SK-N-SH (cell line): Measurements from ENCODE around the gene GDNF. TPM values are rescaled to one million over a fixed set of nuclear protein-coding genes. Genes with fewer than 3 reads are reported as not detected.

Source experiments
- CTCF ChIA-PET: fragments of 300-600, 350-600 bp; formaldehyde crosslinking; extraction: SDS; loops from one replicate; lab custom pipeline; 2021; lab: Yijun Ruan, JAX
- POLR2A ChIA-PET: fragments of 350-600 bp; sonication (Branson Sonifier 250); formaldehyde crosslinking; extraction: SDS; loops from one replicate; lab custom pipeline; 2020; ENCODE audit warnings: antibody characterized with exemption, inconsistent platforms; lab: Yijun Ruan, JAX
- DNase-seq: peaks from one replicate; pipeline ENCODE4 v3.0.0; 2012
- H2AFZ ChIP-seq: fragments of 200-600 bp; sonication (generic); 2 replicates; pipeline ENCODE4 v1.8.1; 2016; ENCODE audit warnings: antibody characterized with exemption, mild to moderate bottlenecking, low read depth
- H3F3A ChIP-seq: fragments of 200-600 bp; sonication (generic); replicated peaks from 2 replicates; pipeline ENCODE3; 2016; ENCODE audit warnings: antibody characterized with exemption, mild to moderate bottlenecking; ENCODE audit not compliant: insufficient read depth
- H3K27ac ChIP-seq, 2 experiments: fragments of 200-500 bp in 1 of 2; fragments of 200-600 bp in 1 of 2; sonication (Bioruptor generic) in 1 of 2; sonication (generic), shearing (Covaris generic) in 1 of 2; 2 replicates each; pipeline versions ENCODE4 v1.5.1 to v1.6.1; 2014 to 2016; ENCODE audit warnings: low read depth in 2 of 2, inconsistent platforms in 1 of 2, low read length in 1 of 2, mild to moderate bottlenecking in 1 of 2, mixed read lengths in 1 of 2
- H3K27me3 ChIP-seq: fragments of 200-600 bp; sonication (generic), shearing (Covaris generic); 2 replicates; pipeline ENCODE4 v1.6.1; 2016; ENCODE audit warnings: mixed run types; ENCODE audit not compliant: insufficient read depth
- H3K36me3 ChIP-seq, 2 experiments: fragments of 200-500 bp in 1 of 2; fragments of 200-600 bp in 1 of 2; sonication (Bioruptor generic) in 1 of 2; sonication (generic) in 1 of 2; replicated peaks in 1 of 2; 2 replicates each; pipeline versions ENCODE3 to v1.5.1; 2014 to 2016; ENCODE audit warnings: low read length in 1 of 2, mild to moderate bottlenecking in 1 of 2; ENCODE audit not compliant: insufficient read depth in 2 of 2, control insufficient read depth in 1 of 2
- H3K4me1 ChIP-seq, 2 experiments: fragments of 200-500 bp in 1 of 2; fragments of 200-600 bp in 1 of 2; sonication (Bioruptor generic) in 1 of 2; sonication (generic), shearing (Covaris generic) in 1 of 2; 2 replicates each; pipeline versions ENCODE4 v1.5.1 to v1.6.1; 2014 to 2016; ENCODE audit warnings: low read depth in 1 of 2, low read length in 1 of 2, mixed run types in 1 of 2; ENCODE audit not compliant: insufficient read depth in 2 of 2, control insufficient read depth in 1 of 2
- H3K4me2 ChIP-seq: fragments of 200-600 bp; sonication (generic), shearing (Covaris generic); 2 replicates; pipeline ENCODE4 v1.6.1; 2017; ENCODE audit warnings: mixed run types
- H3K4me3 ChIP-seq, 2 experiments: fragments of 200-500 bp in 1 of 2; fragments of 200-600 bp in 1 of 2; sonication (Bioruptor generic) in 1 of 2; sonication (generic), shearing (Covaris generic) in 1 of 2; 2 replicates each; pipeline versions ENCODE4 v1.5.1 to v1.8.1; 2014 to 2016; ENCODE audit warnings: low read depth in 2 of 2, inconsistent platforms in 1 of 2, low read length in 1 of 2, mild to moderate bottlenecking in 1 of 2, mixed read lengths in 1 of 2, moderate library complexity in 1 of 2
- H3K79me2 ChIP-seq: fragments of 200-600 bp; sonication (generic); 2 replicates; pipeline ENCODE4 v1.8.1; 2017; ENCODE audit warnings: mild to moderate bottlenecking; ENCODE audit not compliant: insufficient read depth
- H3K9ac ChIP-seq: fragments of 200-600 bp; sonication (generic); 2 replicates; pipeline ENCODE4 v1.6.1; 2017; ENCODE audit warnings: mixed run types
- H3K9me2 ChIP-seq: fragments of 200-600 bp; sonication (generic); 2 replicates; pipeline ENCODE4 v1.6.1; 2017; ENCODE audit warnings: mixed run types
- H3K9me3 ChIP-seq: fragments of 200-600 bp; sonication (generic); 2 replicates; pipeline ENCODE4 v1.6.1; 2017; ENCODE audit warnings: mixed run types, mild to moderate bottlenecking, moderate library complexity
- H4K20me1 ChIP-seq: fragments of 200-600 bp; sonication (generic); 2 replicates; pipeline ENCODE4 v1.6.1; 2017; ENCODE audit warnings: mild to moderate bottlenecking, mixed run types; ENCODE audit not compliant: insufficient read depth
- ELF1 ChIP-seq: IDR thresholded peaks from 2 replicates; pipeline ENCODE4 v1.4.0; 2012
- EP300 ChIP-seq, 2 experiments: IDR thresholded peaks; 2 replicates each; pipeline versions ENCODE4 v1.4.0 to v1.6.1; 2012; ENCODE audit warnings: borderline replicate concordance in 1 of 2, low read depth in 1 of 2, low read length in 1 of 2
- FOXM1 ChIP-seq: IDR thresholded peaks from 2 replicates; pipeline ENCODE4 v1.4.0; 2012; ENCODE audit warnings: low read depth, mild to moderate bottlenecking
- GABPA ChIP-seq: IDR thresholded peaks from 2 replicates; pipeline ENCODE4 v1.4.0; 2012; ENCODE audit warnings: low read depth, mild to moderate bottlenecking
- JUND ChIP-seq: IDR thresholded peaks from 2 replicates; pipeline ENCODE4 v1.4.0; 2012
- MXI1 ChIP-seq: IDR thresholded peaks from 2 replicates; pipeline ENCODE4 v1.6.1; 2012; ENCODE audit warnings: mild to moderate bottlenecking, low read depth, low read length, improper control_type of control experiment
- NFIC ChIP-seq: IDR thresholded peaks from 2 replicates; pipeline ENCODE4 v1.4.0; 2012; ENCODE audit warnings: borderline replicate concordance
- NRF1 ChIP-seq: IDR thresholded peaks from 2 replicates; pipeline ENCODE4 v1.6.1; 2012; ENCODE audit warnings: low read depth, mild to moderate bottlenecking, low read length
- SIN3A ChIP-seq: IDR thresholded peaks from 2 replicates; pipeline ENCODE4 v1.6.1; 2012; ENCODE audit warnings: low read depth, mild to moderate bottlenecking, low read length, moderate library complexity, borderline replicate concordance
- TAF1 ChIP-seq: IDR thresholded peaks from 2 replicates; pipeline ENCODE4 v1.6.1; 2012; ENCODE audit warnings: low read depth, mild to moderate bottlenecking, low read length, moderate library complexity, borderline replicate concordance
- YY1 ChIP-seq: IDR thresholded peaks from 2 replicates; pipeline ENCODE4 v1.4.0; 2012; ENCODE audit warnings: low read depth, mild to moderate bottlenecking
- WGBS: methylation state at CpG from one replicate; pipeline ENCODE4 v1.1.6; 2017; ENCODE audit warnings: low lambda C conversion rate; 5-methylcytosine and 5-hydroxymethylcytosine counted together
- polyA plus RNA-seq, 3 experiments: library from polyadenylated mRNA; depleted of rRNA; stranded (reverse); fragments of >200 nt; gene quantifications; 2 replicates each; pipeline ENCODE4 v1.2.3, GENCODE V29; 2012
- TF ChIP-seq, protein P1 (sequence below): fragments of 150-350 bp; IDR thresholded peaks from 2 replicates; pipeline ENCODE4 v1.6.1; 2016; ENCODE audit warnings: mild to moderate bottlenecking, low read depth, low read length
- TF ChIP-seq, protein P2 (sequence below): IDR thresholded peaks from 2 replicates; pipeline ENCODE4 v1.6.1; 2012; ENCODE audit warnings: mild to moderate bottlenecking, low read depth, low read length, moderate library complexity
- TF ChIP-seq, protein P3 (sequence below): fragments of 200-600 bp; sonication (generic); IDR thresholded peaks from 2 replicates; pipeline ENCODE4 v1.6.1; 2017; ENCODE audit warnings: antibody characterized with exemption, mild to moderate bottlenecking, moderate library complexity
- TF ChIP-seq, protein P4 (sequence below): IDR thresholded peaks from 2 replicates; pipeline ENCODE4; 2012

The GDNF gene, protein sequence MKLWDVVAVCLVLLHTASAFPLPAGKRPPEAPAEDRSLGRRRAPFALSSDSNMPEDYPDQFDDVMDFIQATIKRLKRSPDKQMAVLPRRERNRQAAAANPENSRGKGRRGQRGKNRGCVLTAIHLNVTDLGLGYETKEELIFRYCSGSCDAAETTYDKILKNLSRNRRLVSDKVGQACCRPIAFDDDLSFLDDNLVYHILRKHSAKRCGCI
- polyA plus RNA-seq (2012; rRNA removed) = 8.4 and 9.0 TPM in 2 replicates
- polyA plus RNA-seq (2012; cell fraction: cytosol; rRNA removed) = 8.8 and 9.4 TPM in 2 replicates
- polyA plus RNA-seq (2012; cell fraction: nucleus; rRNA removed) = 15.7 and 17.8 TPM in 2 replicates

DNA sequence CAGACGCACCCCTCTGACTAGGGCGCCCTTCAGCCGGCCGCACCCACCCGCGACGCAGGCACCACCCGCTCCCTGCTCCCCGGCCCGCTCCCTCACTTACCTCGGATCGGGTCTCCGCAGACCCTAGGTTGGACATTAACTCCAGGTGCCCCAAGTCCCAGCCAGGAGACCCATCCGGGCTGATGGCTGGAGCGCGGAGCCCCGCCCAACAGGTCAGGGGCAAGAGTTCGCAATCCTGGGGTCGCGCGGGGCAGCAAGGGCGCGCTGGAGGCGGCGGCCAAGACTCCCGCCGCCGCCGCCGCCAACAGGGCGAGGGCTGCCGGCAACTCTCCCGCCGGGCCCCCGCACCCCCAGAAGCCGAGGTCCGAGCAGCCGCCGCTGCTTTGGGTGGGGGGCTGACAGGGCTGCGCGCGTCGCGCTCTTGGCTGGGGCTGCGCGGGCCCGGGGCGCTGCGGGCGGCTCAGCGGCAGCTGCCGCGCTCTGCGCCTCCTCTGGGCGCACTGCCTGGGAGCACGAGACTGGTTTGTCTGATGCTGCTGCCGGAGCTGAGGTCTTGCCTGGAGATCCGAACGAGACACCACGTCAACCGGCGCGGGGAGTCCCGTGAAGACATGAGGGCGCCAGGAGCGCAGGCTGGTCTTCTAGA is at the start of gene GDNF:
GDNF (minus strand) TSS at position 635 of the 646 bp plus-strand sequence. CDS start 5,245 bp downstream, outside the sequence.
- POLR2A ChIA-PET = no interaction called here
- TF ChIP-seq JUND (no peak), SIN3A (no peak), GABPA (no peak), EP300 (IDR thresholded peaks at IDR 0.05; ENCODE audit: borderline replicate concordance in 1 of 2, low read depth in 1 of 2, low read length in 1 of 2) (no peak), MXI1 (no peak), NRF1 (no peak), YY1 (no peak)
- TF ChIP-seq, protein P1, sequence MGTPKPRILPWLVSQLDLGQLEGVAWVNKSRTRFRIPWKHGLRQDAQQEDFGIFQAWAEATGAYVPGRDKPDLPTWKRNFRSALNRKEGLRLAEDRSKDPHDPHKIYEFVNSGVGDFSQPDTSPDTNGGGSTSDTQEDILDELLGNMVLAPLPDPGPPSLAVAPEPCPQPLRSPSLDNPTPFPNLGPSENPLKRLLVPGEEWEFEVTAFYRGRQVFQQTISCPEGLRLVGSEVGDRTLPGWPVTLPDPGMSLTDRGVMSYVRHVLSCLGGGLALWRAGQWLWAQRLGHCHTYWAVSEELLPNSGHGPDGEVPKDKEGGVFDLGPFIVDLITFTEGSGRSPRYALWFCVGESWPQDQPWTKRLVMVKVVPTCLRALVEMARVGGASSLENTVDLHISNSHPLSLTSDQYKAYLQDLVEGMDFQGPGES = no peak
- no peaks in the 10 kb centered on the region for H3K9me3 ChIP-seq
- peak; percentile 70 for DNase-seq
- H3K4me2 ChIP-seq = peak within 1 kb of the TSS; percentile 98
- CTCF ChIA-PET = interaction anchor here (1.2 kb wide), 1 partner anchor 352 kb away, joined by 3 read pairs; no protein-coding TSS in a partner anchor
- peaks cover 20% of the 10 kb centered on the region for H3F3A ChIP-seq
- peaks cover 97% of the 10 kb centered on the region for H3K79me2 ChIP-seq
- H3K27me3 ChIP-seq = no peaks in the 10 kb centered on the region
- H3K9me2 ChIP-seq = no peaks in the 10 kb centered on the region
- no peaks in the 10 kb centered on the region; the same call in 1 of the 2 replicates for H4K20me1 ChIP-seq
- no peaks in the 10 kb centered on the region for H3K36me3 ChIP-seq
- H2AFZ ChIP-seq = peak within 1 kb of the TSS; percentile 77
- peak within 1 kb of the TSS in 1 of 2 experiments; percentile 87; a peak in 2 of 4 replicates for H3K27ac ChIP-seq
- peaks cover 0 to 18% of the 10 kb centered on the region in 2 experiments; a peak in 3 of 4 replicates for H3K4me1 ChIP-seq
- peak within 1 kb of the TSS; percentile 54 to 86 for H3K4me3 ChIP-seq
- WGBS = 3% methylated on average over 18 of the region's 66 CpGs
- peak within 1 kb of the TSS; percentile 95 for H3K9ac ChIP-seq

DNA sequence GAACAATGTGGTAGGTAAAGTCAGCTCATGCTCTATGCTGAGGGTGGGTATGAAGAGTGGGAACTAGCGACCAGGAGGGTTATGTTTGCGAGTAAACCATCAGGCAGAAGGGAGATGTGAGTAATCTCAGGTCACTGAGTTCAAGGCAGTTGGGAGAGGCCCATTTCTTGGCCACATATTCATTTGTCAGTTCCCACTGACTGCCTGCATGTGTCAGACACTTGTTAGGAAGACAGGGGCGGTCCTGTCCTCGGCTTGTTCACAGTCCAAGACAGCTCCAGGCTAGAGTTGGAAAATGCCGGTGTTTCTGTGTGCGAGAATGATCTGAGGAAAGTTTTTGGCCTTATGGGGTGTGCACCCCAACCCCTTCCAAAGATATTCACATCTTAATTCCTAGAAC is 48.6 kb upstream of the GDNF start:
- WGBS = 30% methylated on average over 6 of the region's 6 CpGs
- H3F3A ChIP-seq = no peaks in the 10 kb centered on the region
- no peak overlapping the region for H3K27ac ChIP-seq
- no peaks in the 10 kb centered on the region for H3K9me3 ChIP-seq
- DNase-seq = no peak
- H3K4me3 ChIP-seq = no peak overlapping the region
- no peak overlapping the region for H2AFZ ChIP-seq
- no peak overlapping the region for H3K4me2 ChIP-seq
- no peaks in the 10 kb centered on the region for H3K9me2 ChIP-seq
- H3K27me3 ChIP-seq = no peaks in the 10 kb centered on the region
- POLR2A ChIA-PET = no interaction called here
- no peaks in the 10 kb centered on the region for H4K20me1 ChIP-seq
- CTCF ChIA-PET = no interaction called here
- TF ChIP-seq, protein P2, sequence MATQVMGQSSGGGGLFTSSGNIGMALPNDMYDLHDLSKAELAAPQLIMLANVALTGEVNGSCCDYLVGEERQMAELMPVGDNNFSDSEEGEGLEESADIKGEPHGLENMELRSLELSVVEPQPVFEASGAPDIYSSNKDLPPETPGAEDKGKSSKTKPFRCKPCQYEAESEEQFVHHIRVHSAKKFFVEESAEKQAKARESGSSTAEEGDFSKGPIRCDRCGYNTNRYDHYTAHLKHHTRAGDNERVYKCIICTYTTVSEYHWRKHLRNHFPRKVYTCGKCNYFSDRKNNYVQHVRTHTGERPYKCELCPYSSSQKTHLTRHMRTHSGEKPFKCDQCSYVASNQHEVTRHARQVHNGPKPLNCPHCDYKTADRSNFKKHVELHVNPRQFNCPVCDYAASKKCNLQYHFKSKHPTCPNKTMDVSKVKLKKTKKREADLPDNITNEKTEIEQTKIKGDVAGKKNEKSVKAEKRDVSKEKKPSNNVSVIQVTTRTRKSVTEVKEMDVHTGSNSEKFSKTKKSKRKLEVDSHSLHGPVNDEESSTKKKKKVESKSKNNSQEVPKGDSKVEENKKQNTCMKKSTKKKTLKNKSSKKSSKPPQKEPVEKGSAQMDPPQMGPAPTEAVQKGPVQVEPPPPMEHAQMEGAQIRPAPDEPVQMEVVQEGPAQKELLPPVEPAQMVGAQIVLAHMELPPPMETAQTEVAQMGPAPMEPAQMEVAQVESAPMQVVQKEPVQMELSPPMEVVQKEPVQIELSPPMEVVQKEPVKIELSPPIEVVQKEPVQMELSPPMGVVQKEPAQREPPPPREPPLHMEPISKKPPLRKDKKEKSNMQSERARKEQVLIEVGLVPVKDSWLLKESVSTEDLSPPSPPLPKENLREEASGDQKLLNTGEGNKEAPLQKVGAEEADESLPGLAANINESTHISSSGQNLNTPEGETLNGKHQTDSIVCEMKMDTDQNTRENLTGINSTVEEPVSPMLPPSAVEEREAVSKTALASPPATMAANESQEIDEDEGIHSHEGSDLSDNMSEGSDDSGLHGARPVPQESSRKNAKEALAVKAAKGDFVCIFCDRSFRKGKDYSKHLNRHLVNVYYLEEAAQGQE = no peak
- TF ChIP-seq, protein P3, sequence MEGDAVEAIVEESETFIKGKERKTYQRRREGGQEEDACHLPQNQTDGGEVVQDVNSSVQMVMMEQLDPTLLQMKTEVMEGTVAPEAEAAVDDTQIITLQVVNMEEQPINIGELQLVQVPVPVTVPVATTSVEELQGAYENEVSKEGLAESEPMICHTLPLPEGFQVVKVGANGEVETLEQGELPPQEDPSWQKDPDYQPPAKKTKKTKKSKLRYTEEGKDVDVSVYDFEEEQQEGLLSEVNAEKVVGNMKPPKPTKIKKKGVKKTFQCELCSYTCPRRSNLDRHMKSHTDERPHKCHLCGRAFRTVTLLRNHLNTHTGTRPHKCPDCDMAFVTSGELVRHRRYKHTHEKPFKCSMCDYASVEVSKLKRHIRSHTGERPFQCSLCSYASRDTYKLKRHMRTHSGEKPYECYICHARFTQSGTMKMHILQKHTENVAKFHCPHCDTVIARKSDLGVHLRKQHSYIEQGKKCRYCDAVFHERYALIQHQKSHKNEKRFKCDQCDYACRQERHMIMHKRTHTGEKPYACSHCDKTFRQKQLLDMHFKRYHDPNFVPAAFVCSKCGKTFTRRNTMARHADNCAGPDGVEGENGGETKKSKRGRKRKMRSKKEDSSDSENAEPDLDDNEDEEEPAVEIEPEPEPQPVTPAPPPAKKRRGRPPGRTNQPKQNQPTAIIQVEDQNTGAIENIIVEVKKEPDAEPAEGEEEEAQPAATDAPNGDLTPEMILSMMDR = no peak
- TF ChIP-seq NFIC (no peak), ELF1 (no peak), FOXM1 (no peak), GABPA (no peak), TAF1 (no peak), MXI1 (no peak)
- TF ChIP-seq, protein P4, sequence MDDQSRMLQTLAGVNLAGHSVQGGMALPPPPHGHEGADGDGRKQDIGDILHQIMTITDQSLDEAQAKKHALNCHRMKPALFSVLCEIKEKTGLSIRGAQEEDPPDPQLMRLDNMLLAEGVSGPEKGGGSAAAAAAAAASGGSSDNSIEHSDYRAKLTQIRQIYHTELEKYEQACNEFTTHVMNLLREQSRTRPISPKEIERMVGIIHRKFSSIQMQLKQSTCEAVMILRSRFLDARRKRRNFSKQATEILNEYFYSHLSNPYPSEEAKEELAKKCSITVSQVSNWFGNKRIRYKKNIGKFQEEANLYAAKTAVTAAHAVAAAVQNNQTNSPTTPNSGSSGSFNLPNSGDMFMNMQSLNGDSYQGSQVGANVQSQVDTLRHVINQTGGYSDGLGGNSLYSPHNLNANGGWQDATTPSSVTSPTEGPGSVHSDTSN = no peak
- TF ChIP-seq, protein P1 = no peak
- TF ChIP-seq, all 33 proteins: peak for 0
- H3K4me1 ChIP-seq = peaks cover 0 to 8% of the 10 kb centered on the region in 2 experiments; a peak in 2 of 4 replicates
- H3K9ac ChIP-seq = no peak overlapping the region
- no peaks in the 10 kb centered on the region for H3K36me3 ChIP-seq
- H3K79me2 ChIP-seq = no peaks in the 10 kb centered on the region
